ENCODE data around the gene PPP2R2C.

- TF ChIP-seq CTCF (IDR thresholded peaks at IDR 0.05 in 8 of 11, conservative IDR thresholded peaks at IDR 0.05 in 3 of 11) (no peak), POLR2AphosphoS5 (IDR thresholded peaks at IDR 0.05) (no peak)
Observed at GRCh38 chr4:6303943-6304342, 168.5 kb downstream of the PPP2R2C start.
